Suprapubic skin (tissue), 4 donors: Measurements from ENCODE around the gene PDGFRA. TPM values are rescaled to one million over a fixed set of nuclear protein-coding genes. Genes with fewer than 3 reads are reported as not detected.

Source experiments
- DNase-seq, 2 donors: peaks; one replicate each; pipeline ENCODE4 v3.0.0-alpha.2; 2019; ENCODE audit warnings: low spot score in 2 of 2
- H3K27ac ChIP-seq: fragments of 200-600 bp; sonication (generic); one replicate; pipeline ENCODE4 v1.5.1; 2019
- H3K27me3 ChIP-seq: fragments of 200-600 bp; sonication (generic); one replicate; pipeline ENCODE4 v1.5.1; 2019
- H3K36me3 ChIP-seq: fragments of 200-600 bp; sonication (generic); one replicate; pipeline ENCODE4 v1.5.1; 2019
- H3K4me1 ChIP-seq: fragments of 200-600 bp; sonication (generic); one replicate; pipeline ENCODE4 v1.5.1; 2019
- H3K4me3 ChIP-seq: fragments of 200-600 bp; sonication (generic); one replicate; pipeline ENCODE4 v1.5.1; 2019; ENCODE audit warnings: mild to moderate bottlenecking
- H3K9me3 ChIP-seq: fragments of 200-600 bp; sonication (generic); one replicate; pipeline ENCODE4 v1.5.1; 2019
- EP300 ChIP-seq: sonication (generic); formaldehyde crosslinking; IDR thresholded peaks from one replicate; pipeline ENCODE4 v1.6.1; 2017; ENCODE audit warnings: antibody characterized with exemption
- POLR2A ChIP-seq, 2 donors: fragments of 450-650 bp; IDR thresholded peaks; one replicate each; pipeline ENCODE4 v1.6.1; 2017; ENCODE audit warnings: antibody characterized with exemption in 2 of 2, mild to moderate bottlenecking in 2 of 2, moderate library complexity in 2 of 2
- POLR2AphosphoS5 ChIP-seq, 3 donors: sonication (generic); formaldehyde crosslinking; IDR thresholded peaks; one replicate each; pipeline ENCODE4 v1.6.1; 2017; ENCODE audit warnings: antibody characterized with exemption in 3 of 3
- WGBS: methylation state at CpG from one replicate; pipeline ENCODE4 v1.1.5; 2018; 5-methylcytosine and 5-hydroxymethylcytosine counted together
- total RNA-seq, 4 donors: library from RNA; depleted of rRNA; stranded (reverse); fragments of >200 nt; gene quantifications; one replicate each; pipeline ENCODE4 v1.1.0, GENCODE V29; 2016
- TF ChIP-seq, protein P1 (sequence below), 2 donors: fragments of 200-600 bp in 1 of 2; fragments of 450-650 bp in 1 of 2; sonication (generic) in 1 of 2; IDR thresholded peaks; one replicate each; pipeline ENCODE4 v1.5.1; 2016 to 2019; ENCODE audit warnings: antibody characterized with exemption in 2 of 2, mild to moderate bottlenecking in 1 of 2, moderate library complexity in 1 of 2

PDGFRA gene
- total RNA-seq, 4 donors from 2014 or later, result 14.6 to 25.1 (median 17.1) TPM

DNA sequence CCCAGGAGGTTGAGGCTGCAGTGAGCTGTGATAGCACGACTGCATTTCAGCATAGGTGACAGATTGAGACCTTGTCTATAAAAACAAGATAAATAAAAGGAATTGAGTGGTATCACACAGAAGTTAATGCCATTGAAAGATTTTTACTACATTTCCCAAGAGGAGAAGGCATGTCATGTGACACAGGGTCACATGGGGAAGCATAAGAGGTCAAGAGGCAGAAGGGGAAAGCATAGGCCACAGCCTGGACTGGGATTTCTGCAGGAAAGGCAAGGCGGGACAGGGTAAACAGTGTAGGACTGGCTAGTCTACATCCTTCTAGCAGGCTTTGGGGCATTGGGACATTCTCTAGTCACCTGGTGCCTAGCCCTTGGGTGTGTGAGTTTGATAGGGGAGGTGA is 88.6 kb downstream of the PDGFRA start:
- Histone ChIP-seq H3K27me3 (no peaks in the 10 kb centered on the region), H3K9me3 (no peaks in the 10 kb centered on the region), H3K4me3 (no peak overlapping the region), H3K36me3 (no peaks in the 10 kb centered on the region), H3K27ac (no peak overlapping the region), H3K4me1 (no peaks in the 10 kb centered on the region)
- no peak for DNase-seq
- no peak for TF ChIP-seq POLR2AphosphoS5 (IDR thresholded peaks at IDR 0.05)
- no peak for TF ChIP-seq POLR2A (IDR thresholded peaks at IDR 0.05)
- TF ChIP-seq, protein P1, sequence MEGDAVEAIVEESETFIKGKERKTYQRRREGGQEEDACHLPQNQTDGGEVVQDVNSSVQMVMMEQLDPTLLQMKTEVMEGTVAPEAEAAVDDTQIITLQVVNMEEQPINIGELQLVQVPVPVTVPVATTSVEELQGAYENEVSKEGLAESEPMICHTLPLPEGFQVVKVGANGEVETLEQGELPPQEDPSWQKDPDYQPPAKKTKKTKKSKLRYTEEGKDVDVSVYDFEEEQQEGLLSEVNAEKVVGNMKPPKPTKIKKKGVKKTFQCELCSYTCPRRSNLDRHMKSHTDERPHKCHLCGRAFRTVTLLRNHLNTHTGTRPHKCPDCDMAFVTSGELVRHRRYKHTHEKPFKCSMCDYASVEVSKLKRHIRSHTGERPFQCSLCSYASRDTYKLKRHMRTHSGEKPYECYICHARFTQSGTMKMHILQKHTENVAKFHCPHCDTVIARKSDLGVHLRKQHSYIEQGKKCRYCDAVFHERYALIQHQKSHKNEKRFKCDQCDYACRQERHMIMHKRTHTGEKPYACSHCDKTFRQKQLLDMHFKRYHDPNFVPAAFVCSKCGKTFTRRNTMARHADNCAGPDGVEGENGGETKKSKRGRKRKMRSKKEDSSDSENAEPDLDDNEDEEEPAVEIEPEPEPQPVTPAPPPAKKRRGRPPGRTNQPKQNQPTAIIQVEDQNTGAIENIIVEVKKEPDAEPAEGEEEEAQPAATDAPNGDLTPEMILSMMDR (IDR thresholded peaks at IDR 0.05), result no peak
- WGBS, result 89% methylated on average over 2 of the region's 2 CpGs

- 45% methylated on average over 5 of the region's 5 CpGs for WGBS
- Histone ChIP-seq H3K9me3 (no peaks in the 10 kb centered on the region), H3K27me3 (no peaks in the 10 kb centered on the region), H3K4me1 (no peaks in the 10 kb centered on the region), H3K4me3 (no peak overlapping the region), H3K27ac (no peak overlapping the region), H3K36me3 (no peaks in the 10 kb centered on the region)
- no peak for DNase-seq
- TF ChIP-seq EP300, result no peak
- no peak for TF ChIP-seq POLR2AphosphoS5 (IDR thresholded peaks at IDR 0.05)
- TF ChIP-seq POLR2A (IDR thresholded peaks at IDR 0.05), result no peak
- TF ChIP-seq, protein P1 (IDR thresholded peaks at IDR 0.05), result peak in 1 of 2 donors; percentile 50
Measured at GRCh38 chr4:54318904-54319303, 89.8 kb downstream of the PDGFRA start.

- TF ChIP-seq POLR2AphosphoS5 (IDR thresholded peaks at IDR 0.05) (no peak), POLR2A (IDR thresholded peaks at IDR 0.05) (no peak), EP300 (no peak)
- TF ChIP-seq, protein P1 (IDR thresholded peaks at IDR 0.05), result no peak
- Histone ChIP-seq H3K4me3 (no peak overlapping the region), H3K36me3 (no peaks in the 10 kb centered on the region), H3K4me1 (no peaks in the 10 kb centered on the region), H3K27ac (no peak overlapping the region), H3K9me3 (no peaks in the 10 kb centered on the region), H3K27me3 (no peaks in the 10 kb centered on the region)
- no peak for DNase-seq
- 68% methylated on average over 7 of the region's 7 CpGs for WGBS
Measured at GRCh38 chr4:54320826-54321685, 92.0 kb downstream of the PDGFRA start.

DNA sequence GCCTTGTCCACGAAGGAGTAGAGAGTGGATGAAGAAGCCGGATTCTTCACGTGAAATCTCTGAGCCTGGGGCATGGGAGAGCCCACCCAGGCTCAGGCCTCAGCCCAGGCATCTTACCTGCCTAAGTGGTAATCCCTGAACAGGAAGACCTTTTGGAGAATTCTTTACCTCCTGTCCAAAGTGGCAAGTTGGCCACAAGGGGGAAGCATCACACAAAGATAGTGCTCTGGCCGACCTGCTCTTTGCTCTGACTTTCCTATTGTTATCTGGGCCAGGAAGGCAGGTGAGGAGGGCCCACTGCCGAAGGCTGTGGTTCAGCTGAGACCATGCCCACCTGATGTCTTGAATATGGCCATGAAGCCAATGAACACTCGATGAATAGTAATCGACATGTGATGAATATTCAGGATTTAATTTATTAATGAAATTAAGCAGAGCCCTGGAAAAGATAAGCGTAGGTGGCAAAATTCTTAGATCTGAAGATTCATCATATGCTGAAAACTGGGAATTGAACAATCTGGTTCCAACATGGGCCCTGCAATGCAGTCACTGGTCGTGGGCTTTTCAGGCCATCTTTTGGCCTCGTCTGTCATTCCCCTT is 93.8 kb downstream of the PDGFRA start:
- 45% methylated on average over 10 of the region's 10 CpGs for WGBS
- Histone ChIP-seq H3K4me3 (no peak overlapping the region), H3K36me3 (no peaks in the 10 kb centered on the region), H3K9me3 (no peaks in the 10 kb centered on the region), H3K27me3 (no peaks in the 10 kb centered on the region), H3K4me1 (no peaks in the 10 kb centered on the region), H3K27ac (no peak overlapping the region)
- DNase-seq, result no peak
- TF ChIP-seq POLR2A (IDR thresholded peaks at IDR 0.05), result no peak
- TF ChIP-seq, protein P1 (IDR thresholded peaks at IDR 0.05), result peak; percentile 33 to 44

- no peaks in the 10 kb centered on the region for H3K4me1 ChIP-seq
- no peaks in the 10 kb centered on the region for H3K27me3 ChIP-seq
- no peak for DNase-seq
- 89% methylated on average over 3 of the region's 3 CpGs for WGBS
- no peak for TF ChIP-seq POLR2A (IDR thresholded peaks at IDR 0.05)
- TF ChIP-seq POLR2AphosphoS5 (IDR thresholded peaks at IDR 0.05), result no peak
- no peak for TF ChIP-seq EP300
- TF ChIP-seq, protein P1 (IDR thresholded peaks at IDR 0.05), result no peak
- H3K4me3 ChIP-seq, result no peak overlapping the region
- no peaks in the 10 kb centered on the region for H3K9me3 ChIP-seq
- no peak overlapping the region for H3K27ac ChIP-seq
- H3K36me3 ChIP-seq, result no peaks in the 10 kb centered on the region
Measured at GRCh38 chr4:54330896-54331295, 101.8 kb downstream of the PDGFRA start.
